Heart right ventricle (tissue), 16 donors: ENCODE measurements around the gene RASSF8. TPM values are rescaled to one million over a fixed set of nuclear protein-coding genes. Genes with fewer than 3 reads are reported as not detected.

Experiments used
- ATAC-seq, 8 donors: fragments of 200-7000 bp; cut with Tn5 transposase; one replicate each; pipeline ENCODE4 v1.9.1; 2020; ENCODE audit warnings: mild to moderate bottlenecking in 8 of 8, moderate library complexity in 8 of 8, moderate number of reproducible peaks in 1 of 8
- DNase-seq, 2 donors: peaks; one replicate each; pipeline ENCODE4 v3.0.0-alpha.2; 2020
- H3K27ac ChIP-seq, 10 donors: fragments of 200-600 bp; sonication (generic) in 2 of 10; one replicate each; pipeline versions ENCODE4 v1.5.0 to v1.8.0; 2020 to 2022; ENCODE audit warnings: mild to moderate bottlenecking in 3 of 10
- H3K27me3 ChIP-seq, 7 donors: fragments of 200-600 bp; one replicate each; pipeline ENCODE4 v1.8.0; 2021 to 2022; ENCODE audit warnings: mild to moderate bottlenecking in 2 of 7
- H3K36me3 ChIP-seq, 9 donors: fragments of 200-600 bp; sonication (generic) in 1 of 9; one replicate each; pipeline versions ENCODE4 v1.5.0 to v1.8.0; 2020 to 2022; ENCODE audit warnings: mild to moderate bottlenecking in 2 of 9
- H3K4me1 ChIP-seq, 9 donors: fragments of 200-600 bp; sonication (generic) in 1 of 9; one replicate each; pipeline versions ENCODE4 v1.5.0 to v1.8.0; 2020 to 2022; ENCODE audit warnings: mild to moderate bottlenecking in 4 of 9
- H3K4me3 ChIP-seq, 10 donors: fragments of 200-600 bp; sonication (generic) in 2 of 10; one replicate each; pipeline versions ENCODE4 v1.5.0 to v1.8.0; 2020 to 2022; ENCODE audit warnings: mild to moderate bottlenecking in 7 of 10, moderate library complexity in 2 of 10
- H3K9me3 ChIP-seq, 11 donors: fragments of 200-600 bp in 10 of 11; sonication (generic) in 2 of 11; one replicate each; pipeline versions ENCODE4 v1.5.0 to v1.8.0; 2013 to 2022; ENCODE audit warnings: mild to moderate bottlenecking in 2 of 11, control low read depth in 1 of 11, moderate library complexity in 1 of 11
- WGBS, 2 donors: extraction: QIAGEN DNeasy Blood & Tissue Kit; methylation state at CpG; one replicate each; pipeline ENCODE4 v1.1.7; 2013; ENCODE audit warnings: inconsistent platforms in 1 of 2; 5-methylcytosine and 5-hydroxymethylcytosine counted together
- intact Hi-C, 10 donors: fragments of 100-400 bp; cut with DNase I; formaldehyde crosslinking; loops; one replicate each; pipeline versions ENCODE4 v1.11.1 to v1.14.2; 2022
- polyA plus RNA-seq, 2 donors: library from polyadenylated mRNA; stranded (reverse); fragments of 200-250 nt; gene quantifications; one replicate each; pipeline ENCODE4 v1.2.3, GENCODE V29; 2013
- total RNA-seq, 10 donors: library from RNA; stranded (reverse); fragmentation: NEBNext Ultra II Directional in 3 of 10; extraction: Animal tissue kit (Norgen Biotek cat#: 25700) in 3 of 10; gene quantifications; one replicate each; pipeline versions ENCODE4 v1.2.1 to v1.2.4, GENCODE V29; 2021 to 2023
- TF ChIP-seq, protein P1 (sequence below), 9 donors: fragments of 200-600 bp; sonication (generic) in 2 of 9; IDR thresholded peaks; one replicate each; pipeline versions ENCODE4 v1.5.0 to v1.8.0; 2021 to 2022; ENCODE audit warnings: antibody characterized with exemption in 9 of 9, mild to moderate bottlenecking in 5 of 9, moderate library complexity in 1 of 9
- donor health status: Arrhythmogenic right ventricular cardiomyopathy.
- donor health status: ischemic (EF 13 %, LVEDD 7.1; RV severe dilation, severe dysfunction).
- donor health status: healthy with polysubstance abuse.
- donor health status: DM: no; HTN: yes; CAD: no.
- donor health status: DM: no; HTN: no; CAD: no.
- donor health status: ischemic (EF 25% LVEDD 6.9; RV normal size, moderate dysfunction).
- donor health status: ischemic (EF 25% LVEDD 5.7; RV mildly dilated, moderate dysfunction).
- donor health status: healthy.
- donor health status: DM: yes; HTN: yes; CAD: no.
- donor health status: Ischemic cardiomyopathy.
- donor health status: ischemic (EF 35%, LVEDD 5.7; RV mildly dilated, moderate dysfunction).
- donor health status: nonischemic (EF 11% LVEDD 7.7; RV severe dilation, severe dysfunction).
- donor health status: DM: yes; HTN: yes; CAD: no.
- donor health status: PGD.
- donor health status: ischemic (EF 29% LVEDD 5.4; RV normal size, mild dysfunction).
- donor health status: nonischemic (EF 23%, LVEDD 6.1; RV moderate dilation, normal function).

RASSF8 gene
- total and polyA plus RNA-seq, 12 donors: 5.7 to 43.9 (median 28.9) TPM

DNA sequence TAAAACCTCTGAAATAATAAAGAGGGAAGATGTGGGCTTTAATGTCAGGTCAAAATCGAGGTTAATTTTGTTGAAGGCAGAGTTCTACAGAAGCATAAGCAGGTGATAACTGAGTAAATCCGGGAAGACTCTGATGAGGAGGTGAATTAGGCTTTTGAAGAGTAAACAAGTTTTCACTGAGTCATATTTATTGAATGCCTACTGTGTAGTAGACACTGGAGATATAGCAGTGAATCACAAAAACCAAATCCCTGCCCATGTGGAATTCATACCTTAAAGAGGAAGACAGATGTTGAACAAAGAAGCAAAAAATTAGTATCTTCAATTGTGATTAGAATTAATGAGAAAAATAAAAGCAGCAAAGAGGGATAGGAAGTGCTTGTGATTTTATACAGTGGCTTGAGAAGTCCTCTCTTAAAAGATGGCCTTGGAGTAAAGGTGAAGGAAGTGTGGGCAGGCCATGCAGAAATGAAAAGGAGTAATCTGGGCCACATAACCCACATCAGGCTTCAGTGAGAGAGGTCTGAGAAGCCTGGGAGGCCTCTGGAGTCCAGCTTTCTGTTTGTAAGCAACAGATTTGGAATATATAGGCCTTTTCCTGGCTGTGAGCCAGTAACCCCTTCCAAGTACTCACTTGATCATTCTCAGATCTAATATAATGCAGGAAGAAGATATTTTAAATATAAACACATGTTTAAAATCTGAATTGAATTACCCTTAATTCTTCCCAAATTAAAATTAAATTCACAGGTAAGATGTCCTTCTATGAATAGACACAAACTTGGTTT is 119.6 kb downstream of the RASSF8 start:
- H3K36me3 ChIP-seq: peaks cover 0 to 2% (median 0%) of the 10 kb centered on the region in 9 donors
- TF ChIP-seq, protein P1, sequence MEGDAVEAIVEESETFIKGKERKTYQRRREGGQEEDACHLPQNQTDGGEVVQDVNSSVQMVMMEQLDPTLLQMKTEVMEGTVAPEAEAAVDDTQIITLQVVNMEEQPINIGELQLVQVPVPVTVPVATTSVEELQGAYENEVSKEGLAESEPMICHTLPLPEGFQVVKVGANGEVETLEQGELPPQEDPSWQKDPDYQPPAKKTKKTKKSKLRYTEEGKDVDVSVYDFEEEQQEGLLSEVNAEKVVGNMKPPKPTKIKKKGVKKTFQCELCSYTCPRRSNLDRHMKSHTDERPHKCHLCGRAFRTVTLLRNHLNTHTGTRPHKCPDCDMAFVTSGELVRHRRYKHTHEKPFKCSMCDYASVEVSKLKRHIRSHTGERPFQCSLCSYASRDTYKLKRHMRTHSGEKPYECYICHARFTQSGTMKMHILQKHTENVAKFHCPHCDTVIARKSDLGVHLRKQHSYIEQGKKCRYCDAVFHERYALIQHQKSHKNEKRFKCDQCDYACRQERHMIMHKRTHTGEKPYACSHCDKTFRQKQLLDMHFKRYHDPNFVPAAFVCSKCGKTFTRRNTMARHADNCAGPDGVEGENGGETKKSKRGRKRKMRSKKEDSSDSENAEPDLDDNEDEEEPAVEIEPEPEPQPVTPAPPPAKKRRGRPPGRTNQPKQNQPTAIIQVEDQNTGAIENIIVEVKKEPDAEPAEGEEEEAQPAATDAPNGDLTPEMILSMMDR (IDR thresholded peaks at IDR 0.05): no peak
- ATAC-seq (no peak), DNase-seq (no peak)
- no peaks in the 10 kb centered on the region for H3K4me1 ChIP-seq
- H3K4me3 ChIP-seq: no peak overlapping the region
- intact Hi-C loops: no loop called here
- H3K27ac ChIP-seq: no peak overlapping the region
- H3K9me3 ChIP-seq: peaks cover 0 to 8% (median 0%) of the 10 kb centered on the region in 11 donors
- 95 to 98% methylated on average over 2 of the region's 2 CpGs for WGBS, 2 donors
- no peaks in the 10 kb centered on the region for H3K27me3 ChIP-seq

DNA sequence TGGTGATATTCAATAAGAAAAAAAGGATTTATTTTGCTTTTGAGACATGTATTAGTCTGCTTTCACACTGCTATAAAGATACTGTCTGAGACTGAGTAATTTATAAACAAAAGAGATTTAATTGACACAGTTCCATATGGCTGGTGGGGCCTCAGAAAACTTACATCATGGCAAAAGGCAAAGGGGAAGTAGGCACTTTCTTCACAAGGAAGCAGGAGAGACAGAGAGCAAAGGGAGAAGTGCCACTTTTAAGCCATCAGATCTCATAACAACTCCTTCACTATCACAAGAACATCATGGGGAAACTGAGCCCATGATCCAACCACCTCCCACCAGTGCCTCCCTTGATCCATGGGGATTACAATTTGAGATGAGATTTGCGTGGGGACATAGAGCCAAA is 122.4 kb downstream of the RASSF8 start:
- TF ChIP-seq, protein P1 (IDR thresholded peaks at IDR 0.05): no peak
- Histone ChIP-seq H3K27me3 (no peaks in the 10 kb centered on the region), H3K4me1 (no peaks in the 10 kb centered on the region), H3K36me3 (no peaks in the 10 kb centered on the region), H3K4me3 (no peak overlapping the region), H3K9me3 (peaks cover 0 to 12% (median 0%) of the 10 kb centered on the region in 11 donors), H3K27ac (no peak overlapping the region)
- ATAC-seq (no peak), DNase-seq (no peak)
- WGBS, 2 donors: 89 to 96% methylated on average over 1 of the region's 1 CpG
- intact Hi-C loops: no loop called here

DNA sequence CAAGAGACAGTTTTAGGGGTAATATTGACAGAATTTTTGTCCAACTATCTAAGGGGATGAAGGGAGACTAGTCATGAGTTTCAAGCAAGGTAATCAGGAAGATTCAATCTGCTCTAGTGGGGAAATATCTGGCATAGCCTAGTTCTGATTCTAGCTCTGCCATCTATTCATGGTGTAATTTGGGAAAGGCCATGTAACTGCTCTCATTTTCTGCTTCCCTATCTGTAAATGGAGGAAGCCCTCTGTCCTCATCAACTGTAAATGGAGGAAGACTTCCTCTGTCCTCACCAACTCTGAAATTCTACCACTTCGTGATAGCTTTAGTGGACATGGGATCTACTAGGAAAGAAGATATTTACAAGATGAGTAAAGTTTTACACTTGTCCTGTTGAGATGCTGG is 128.5 kb downstream of the RASSF8 start:
- WGBS, 2 donors: 87 to 89% methylated on average over 1 of the region's 1 CpG
- TF ChIP-seq, protein P1 (IDR thresholded peaks at IDR 0.05): no peak
- Histone ChIP-seq H3K4me1 (no peaks in the 10 kb centered on the region), H3K36me3 (no peaks in the 10 kb centered on the region), H3K9me3 (peaks cover 0 to 6% (median 0%) of the 10 kb centered on the region in 11 donors), H3K27ac (no peak overlapping the region), H3K27me3 (no peaks in the 10 kb centered on the region), H3K4me3 (no peak overlapping the region)
- DNase-seq: no peak
- ATAC-seq: no peak
- intact Hi-C loops: no loop called here

DNA sequence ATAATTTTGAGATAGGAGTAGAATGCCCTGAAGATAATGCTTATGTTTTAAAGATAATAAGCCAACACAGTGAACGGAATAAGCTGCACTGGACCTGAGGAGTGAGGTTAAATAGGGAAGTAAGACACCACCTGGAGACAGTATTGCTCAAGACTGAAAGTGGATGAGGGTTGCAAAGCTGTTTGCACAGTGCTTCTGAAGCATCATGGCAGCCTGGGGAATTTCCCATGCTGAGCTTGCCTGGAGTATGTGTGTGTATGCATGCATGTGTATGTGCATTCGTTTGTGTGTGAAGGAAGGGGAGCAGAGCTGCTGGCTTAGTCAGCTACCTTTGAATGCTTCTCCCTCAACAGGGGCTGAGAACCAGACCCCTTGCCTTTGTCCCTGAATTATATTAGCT is 130.5 kb downstream of the RASSF8 start:
- DNase-seq: no peak
- 66 to 85% methylated on average over 2 of the region's 2 CpGs for WGBS, 2 donors
- no peak for ATAC-seq
- intact Hi-C loops: no loop called here
- TF ChIP-seq, protein P1 (IDR thresholded peaks at IDR 0.05): no peak
- Histone ChIP-seq H3K4me3 (no peak overlapping the region), H3K36me3 (no peaks in the 10 kb centered on the region), H3K27me3 (no peaks in the 10 kb centered on the region), H3K9me3 (no peaks in the 10 kb centered on the region), H3K4me1 (no peaks in the 10 kb centered on the region), H3K27ac (no peak overlapping the region)
